Testis (tissue), 2 donors: ENCODE results near the gene E2F2.

Source experiments
- CTCF ChIP-seq, 3 experiments: fragments of 450-650 bp in 2 of 3; fragments of 200-600 bp in 1 of 3; sonication (generic) in 1 of 3; IDR thresholded peaks; one replicate each; pipeline ENCODE4 v1.5.1; 2016 to 2019; ENCODE audit warnings: antibody characterized with exemption in 3 of 3, mild to moderate bottlenecking in 2 of 3, moderate library complexity in 1 of 3
- POLR2A ChIP-seq: fragments of 450-650 bp; IDR thresholded peaks from one replicate; pipeline ENCODE4 v1.6.1; 2017; ENCODE audit warnings: antibody characterized with exemption, mild to moderate bottlenecking, moderate library complexity

DNA sequence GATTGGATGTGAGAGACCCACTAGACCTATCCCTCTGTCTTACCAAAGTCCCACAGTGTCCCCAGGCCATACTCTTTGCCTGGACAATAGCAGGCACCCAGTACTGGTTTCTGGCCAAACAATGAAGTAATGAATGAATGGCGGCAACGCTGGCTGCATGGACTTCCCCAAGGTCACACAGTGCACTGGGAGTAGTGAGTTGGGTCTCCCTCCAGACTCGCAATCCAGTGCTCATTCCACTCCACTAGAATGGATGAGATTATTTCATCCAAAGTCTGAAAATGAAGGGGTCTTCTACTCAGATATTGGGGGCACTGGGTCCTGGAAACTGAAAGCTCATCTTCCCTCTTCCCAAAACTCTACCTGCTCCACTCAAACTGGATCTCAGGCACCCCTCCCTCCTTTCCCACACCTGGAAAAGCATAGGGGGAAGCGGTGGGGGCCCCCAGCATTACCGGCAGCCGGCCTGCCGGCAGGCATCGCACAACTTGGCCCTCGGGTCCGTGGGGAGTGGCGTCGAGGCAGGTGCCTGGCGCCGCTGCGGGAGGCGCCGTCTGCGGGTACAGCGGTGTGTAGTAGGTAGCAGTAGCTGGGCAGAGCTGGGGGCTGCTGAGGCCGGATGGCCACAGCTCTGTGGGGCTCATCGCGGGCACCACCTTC, 816 bp downstream of the E2F2 start:
- TF ChIP-seq CTCF (IDR thresholded peaks at IDR 0.05) = no peak
- no peak for TF ChIP-seq POLR2A
